ENCODE results near the gene TMUB1. TPM values are rescaled to one million over a fixed set of nuclear protein-coding genes. Genes with fewer than 3 reads are reported as not detected.

The TMUB1 gene
- total RNA-seq, 3 donors from 2014 or later = 32.1 to 36.1 (median 35.0) TPM

DNA sequence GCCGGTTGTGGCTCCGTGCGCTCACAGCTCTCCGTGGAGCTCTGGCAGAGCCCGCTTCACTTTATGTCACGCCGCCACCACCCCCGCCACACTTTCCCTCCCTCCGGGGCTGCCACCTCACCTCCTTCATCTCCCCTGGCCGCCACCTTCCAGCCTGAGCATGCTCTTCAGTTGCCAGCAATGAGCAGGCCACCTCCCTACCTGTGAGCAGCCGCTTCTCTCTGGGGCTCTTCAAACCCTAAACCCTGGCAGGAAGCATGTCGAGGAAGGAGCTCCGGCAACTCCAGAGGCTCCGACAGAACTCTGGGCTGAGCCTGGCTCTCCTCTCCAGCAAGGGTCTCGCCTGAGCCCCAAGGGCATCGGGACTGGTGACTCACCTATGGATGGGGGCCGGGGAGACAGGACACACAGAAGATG lies 47.5 kb upstream of the TMUB1 start:
- Histone ChIP-seq H3K9me3 (no peaks in the 10 kb centered on the region), H3K27ac (no peak overlapping the region), H3K36me3 (peaks cover under 1% of the 10 kb centered on the region), H3K4me1 (no peaks in the 10 kb centered on the region), H3K27me3 (no peaks in the 10 kb centered on the region), H3K4me3 (no peak overlapping the region)
- TF ChIP-seq, protein P1, sequence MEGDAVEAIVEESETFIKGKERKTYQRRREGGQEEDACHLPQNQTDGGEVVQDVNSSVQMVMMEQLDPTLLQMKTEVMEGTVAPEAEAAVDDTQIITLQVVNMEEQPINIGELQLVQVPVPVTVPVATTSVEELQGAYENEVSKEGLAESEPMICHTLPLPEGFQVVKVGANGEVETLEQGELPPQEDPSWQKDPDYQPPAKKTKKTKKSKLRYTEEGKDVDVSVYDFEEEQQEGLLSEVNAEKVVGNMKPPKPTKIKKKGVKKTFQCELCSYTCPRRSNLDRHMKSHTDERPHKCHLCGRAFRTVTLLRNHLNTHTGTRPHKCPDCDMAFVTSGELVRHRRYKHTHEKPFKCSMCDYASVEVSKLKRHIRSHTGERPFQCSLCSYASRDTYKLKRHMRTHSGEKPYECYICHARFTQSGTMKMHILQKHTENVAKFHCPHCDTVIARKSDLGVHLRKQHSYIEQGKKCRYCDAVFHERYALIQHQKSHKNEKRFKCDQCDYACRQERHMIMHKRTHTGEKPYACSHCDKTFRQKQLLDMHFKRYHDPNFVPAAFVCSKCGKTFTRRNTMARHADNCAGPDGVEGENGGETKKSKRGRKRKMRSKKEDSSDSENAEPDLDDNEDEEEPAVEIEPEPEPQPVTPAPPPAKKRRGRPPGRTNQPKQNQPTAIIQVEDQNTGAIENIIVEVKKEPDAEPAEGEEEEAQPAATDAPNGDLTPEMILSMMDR (IDR thresholded peaks at IDR 0.05) = no peak
- TF ChIP-seq POLR2AphosphoS5 (IDR thresholded peaks at IDR 0.05) (no peak), POLR2A (IDR thresholded peaks at IDR 0.05) (no peak)
- DNase-seq (ENCODE audit: low spot score in 2 of 2) = no peak
- intact Hi-C loops (cut with DNase I; ENCODE audit: low total_unique reads) = no loop called here

DNA sequence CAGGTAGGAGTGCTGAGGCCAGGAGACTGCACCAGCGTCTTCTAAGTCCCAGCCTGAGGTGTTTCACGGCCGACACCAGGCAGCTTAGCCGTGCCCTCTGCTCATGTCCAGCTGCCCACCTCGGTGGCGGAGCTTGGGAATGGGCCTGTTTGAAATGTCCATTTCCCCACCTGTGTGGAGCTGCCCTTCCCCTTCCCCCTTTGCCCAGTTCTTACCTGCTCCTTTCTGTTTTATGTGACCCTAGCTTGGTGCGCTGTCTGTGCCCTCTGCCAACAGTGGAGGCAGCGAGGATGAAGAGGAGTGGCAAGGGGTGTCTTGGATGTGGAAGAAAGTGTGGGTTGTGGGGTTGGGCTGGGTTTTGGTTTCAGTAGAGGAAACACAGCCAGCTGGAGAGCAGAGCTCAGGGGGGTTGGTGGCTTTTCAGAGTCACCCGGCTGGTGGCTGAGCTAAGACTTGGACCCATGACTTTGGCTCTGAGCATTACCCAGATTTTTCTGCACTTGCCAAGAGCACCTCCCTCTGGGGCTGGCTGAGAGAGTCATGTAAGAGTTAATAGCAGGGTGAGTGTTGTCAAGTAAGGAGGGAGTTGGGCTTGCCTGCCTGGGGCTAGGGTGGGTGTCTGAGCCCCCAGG lies 46.8 kb upstream of the TMUB1 start:
- intact Hi-C loops (cut with DNase I; ENCODE audit: low total_unique reads) = no loop called here
- H3K9me3 ChIP-seq = no peaks in the 10 kb centered on the region
- H3K27me3 ChIP-seq = no peaks in the 10 kb centered on the region
- peaks cover 0 to 5% of the 10 kb centered on the region in 2 donors for H3K4me1 ChIP-seq
- no peaks in the 10 kb centered on the region for H3K36me3 ChIP-seq
- no peak for DNase-seq (ENCODE audit: low spot score in 2 of 2)
- H3K4me3 ChIP-seq = no peak overlapping the region
- H3K27ac ChIP-seq = no peak overlapping the region
- no peak for TF ChIP-seq POLR2A (IDR thresholded peaks at IDR 0.05)
- no peak for TF ChIP-seq POLR2AphosphoS5 (IDR thresholded peaks at IDR 0.05)
- TF ChIP-seq, protein P1 (IDR thresholded peaks at IDR 0.05) = no peak

DNA sequence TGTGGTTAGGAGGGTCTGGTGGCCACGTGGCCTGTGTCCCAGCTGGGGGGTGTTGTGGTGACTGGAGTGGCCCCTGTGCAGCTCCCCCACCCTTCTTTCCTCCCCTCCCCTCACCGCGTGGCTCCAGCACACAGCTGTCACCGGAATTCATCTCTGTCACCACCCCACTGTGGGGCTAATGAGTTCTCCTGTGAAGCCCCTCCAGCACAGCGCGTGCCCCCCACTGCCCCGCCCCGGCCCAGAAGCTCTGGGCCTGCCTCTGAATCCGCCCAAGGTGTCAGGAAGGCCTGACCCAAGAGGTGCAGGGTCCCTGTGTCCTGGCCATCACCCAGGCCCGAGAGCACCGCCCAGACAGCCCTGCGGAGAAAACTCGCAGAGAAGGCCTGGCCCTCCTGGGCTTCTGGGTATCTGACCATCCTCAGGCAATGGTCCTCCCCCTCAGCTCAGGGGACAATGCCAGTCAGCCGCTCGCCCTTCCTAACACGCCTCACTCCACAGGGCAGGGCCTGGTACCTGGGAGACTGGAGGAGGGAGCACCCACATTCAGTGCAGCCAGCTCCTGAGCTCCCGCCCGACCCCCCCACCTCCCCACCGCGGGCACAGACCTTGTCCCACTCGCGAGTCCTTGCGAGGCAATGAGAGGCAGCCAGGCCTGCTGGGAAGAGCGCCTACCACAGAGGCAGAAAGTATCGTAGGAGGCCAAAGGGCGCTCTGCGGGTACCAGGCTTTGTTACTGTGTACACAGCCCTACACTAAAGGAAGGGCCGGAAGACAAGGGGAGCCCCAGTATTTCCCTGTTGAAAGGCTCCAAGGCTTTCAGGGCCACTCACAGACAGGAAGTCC lies 46.0 kb upstream of the TMUB1 start:
- no peak overlapping the region for H3K4me3 ChIP-seq
- no peaks in the 10 kb centered on the region for H3K36me3 ChIP-seq
- no peak for DNase-seq (ENCODE audit: low spot score in 2 of 2)
- TF ChIP-seq POLR2AphosphoS5 (IDR thresholded peaks at IDR 0.05) (no peak), POLR2A (IDR thresholded peaks at IDR 0.05) (no peak)
- TF ChIP-seq, protein P1 (IDR thresholded peaks at IDR 0.05) = no peak
- peaks cover 0 to 5% of the 10 kb centered on the region in 2 donors for H3K4me1 ChIP-seq
- no peaks in the 10 kb centered on the region for H3K9me3 ChIP-seq
- H3K27me3 ChIP-seq = no peaks in the 10 kb centered on the region
- H3K27ac ChIP-seq = no peak overlapping the region
- intact Hi-C loops (cut with DNase I; ENCODE audit: low total_unique reads) = no loop called here

DNA sequence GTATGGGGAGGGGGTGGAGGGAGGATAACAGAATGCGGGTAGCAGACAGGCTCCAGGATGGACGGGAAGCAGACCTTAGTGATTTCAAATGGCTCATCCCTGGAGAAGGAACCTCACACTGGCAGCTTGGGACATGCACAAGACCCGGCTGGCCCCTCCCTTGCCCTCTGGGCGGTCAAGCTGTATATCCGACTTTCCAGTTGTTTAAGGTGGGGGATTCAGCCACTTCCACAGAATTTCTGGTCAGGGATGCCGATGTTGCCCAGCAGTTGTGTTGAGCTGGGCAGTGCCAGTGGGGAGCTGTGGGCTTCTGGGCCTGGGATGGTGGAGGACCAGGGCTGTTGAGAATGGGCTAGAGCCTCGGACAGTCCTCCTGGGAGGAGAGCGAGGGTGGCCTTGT lies 45.4 kb upstream of the TMUB1 start:
- no peaks in the 10 kb centered on the region for H3K27me3 ChIP-seq
- H3K27ac ChIP-seq = no peak overlapping the region
- TF ChIP-seq, protein P1 (IDR thresholded peaks at IDR 0.05) = no peak
- TF ChIP-seq POLR2AphosphoS5 (IDR thresholded peaks at IDR 0.05) = no peak
- no peak for TF ChIP-seq POLR2A (IDR thresholded peaks at IDR 0.05)
- intact Hi-C loops (cut with DNase I; ENCODE audit: low total_unique reads) = no loop called here
- DNase-seq (ENCODE audit: low spot score in 2 of 2) = no peak
- H3K4me1 ChIP-seq = peaks cover 0 to 5% of the 10 kb centered on the region in 2 donors
- H3K4me3 ChIP-seq = no peak overlapping the region
- H3K36me3 ChIP-seq = no peaks in the 10 kb centered on the region
- no peaks in the 10 kb centered on the region for H3K9me3 ChIP-seq

DNA sequence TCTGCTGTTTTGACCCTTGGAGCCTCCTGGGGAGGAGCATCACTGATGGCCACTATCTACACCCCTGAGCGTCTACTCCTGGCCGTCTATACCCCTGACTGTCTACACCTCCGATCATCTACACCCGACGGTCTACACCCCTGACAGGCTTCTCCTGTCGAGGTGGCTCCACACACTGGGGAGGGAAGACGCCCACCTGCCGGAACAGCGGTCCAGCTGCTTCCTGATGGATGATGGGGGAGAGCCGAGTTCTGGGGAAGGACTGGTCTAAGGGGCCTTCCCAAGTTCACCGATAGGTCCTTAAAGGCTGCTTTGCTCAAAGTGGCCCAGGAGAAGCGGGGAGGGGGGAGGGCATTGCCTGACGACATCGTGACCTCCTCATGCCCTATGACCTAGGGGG lies 44.9 kb upstream of the TMUB1 start:
- intact Hi-C loops (cut with DNase I; ENCODE audit: low total_unique reads) = no loop called here
- Histone ChIP-seq H3K4me3 (no peak overlapping the region), H3K27me3 (no peaks in the 10 kb centered on the region), H3K9me3 (no peaks in the 10 kb centered on the region), H3K27ac (no peak overlapping the region), H3K36me3 (no peaks in the 10 kb centered on the region), H3K4me1 (peaks cover 0 to 5% of the 10 kb centered on the region in 2 donors)
- DNase-seq (ENCODE audit: low spot score in 2 of 2) = no peak
- no peak for TF ChIP-seq POLR2AphosphoS5 (IDR thresholded peaks at IDR 0.05)
- TF ChIP-seq, protein P1 (IDR thresholded peaks at IDR 0.05) = no peak
- TF ChIP-seq POLR2A (IDR thresholded peaks at IDR 0.05) = no peak
